HEK293 (cell line): ENCODE data around the gene EPS8.

Experiments used
- BCL11B ChIP-seq: fragments of 450-650 bp; formaldehyde crosslinking; IDR thresholded peaks from 2 replicates; pipeline ENCODE4 v1.5.1; 2016; ENCODE audit warnings: low read depth, missing biosample characterization, missing genetic modification characterization
- GLI2 ChIP-seq: fragments of 450-650 bp; formaldehyde crosslinking; IDR thresholded peaks from 2 replicates; pipeline ENCODE4; 2017; ENCODE audit warnings: missing biosample characterization, missing genetic modification characterization, low read depth, borderline replicate concordance
- KLF1 ChIP-seq: fragments of 450-650 bp; formaldehyde crosslinking; IDR thresholded peaks from 2 replicates; pipeline ENCODE4 v1.5.1; 2016; ENCODE audit warnings: missing biosample characterization, missing genetic modification characterization
- KLF10 ChIP-seq: fragments of 450-650 bp; IDR thresholded peaks from 2 replicates; pipeline ENCODE4 v1.5.1; 2018; ENCODE audit warnings: missing biosample characterization, mild to moderate bottlenecking, missing genetic modification characterization
- KLF16 ChIP-seq: fragments of 450-650 bp; formaldehyde crosslinking; IDR thresholded peaks from 2 replicates; pipeline ENCODE4 v1.5.1; 2017; ENCODE audit warnings: missing biosample characterization, missing genetic modification characterization
- KLF7 ChIP-seq: fragments of 450-650 bp; formaldehyde crosslinking; IDR thresholded peaks from 2 replicates; pipeline ENCODE4 v1.5.1; 2016; ENCODE audit warnings: missing biosample characterization, missing genetic modification characterization, borderline replicate concordance
- MYNN ChIP-seq: fragments of 450-650 bp; formaldehyde crosslinking; IDR thresholded peaks from 2 replicates; pipeline ENCODE4 v1.5.1; 2016; ENCODE audit warnings: missing biosample characterization, missing genetic modification characterization, borderline replicate concordance
- OSR2 ChIP-seq: fragments of 450-650 bp; formaldehyde crosslinking; IDR thresholded peaks from 2 replicates; pipeline ENCODE4 v1.5.1; 2016; ENCODE audit warnings: missing biosample characterization, missing genetic modification characterization
- OVOL3 ChIP-seq: fragments of 450-650 bp; formaldehyde crosslinking; IDR thresholded peaks from 2 replicates; pipeline ENCODE4 v1.5.1; 2016; ENCODE audit warnings: missing biosample characterization, missing genetic modification characterization
- SCRT1 ChIP-seq: fragments of 450-650 bp; formaldehyde crosslinking; IDR thresholded peaks from 2 replicates; pipeline ENCODE4 v1.5.1; 2016; ENCODE audit warnings: missing biosample characterization, missing genetic modification characterization, borderline replicate concordance
- SCRT2 ChIP-seq: fragments of 450-650 bp; formaldehyde crosslinking; IDR thresholded peaks from 2 replicates; pipeline ENCODE4 v1.5.1; 2016; ENCODE audit warnings: missing biosample characterization, missing genetic modification characterization
- ZBTB10 ChIP-seq: fragments of 450-650 bp; formaldehyde crosslinking; IDR thresholded peaks from 2 replicates; pipeline ENCODE4 v1.5.1; 2016; ENCODE audit warnings: missing biosample characterization, missing genetic modification characterization
- ZBTB48 ChIP-seq: fragments of 450-650 bp; formaldehyde crosslinking; IDR thresholded peaks from 2 replicates; pipeline ENCODE4 v1.5.1; 2016; ENCODE audit warnings: missing biosample characterization, missing genetic modification characterization
- ZFP37 ChIP-seq: fragments of 450-650 bp; formaldehyde crosslinking; IDR thresholded peaks from 2 replicates; pipeline ENCODE4 v1.5.1; 2016; ENCODE audit warnings: missing biosample characterization, missing genetic modification characterization
- ZFP41 ChIP-seq: fragments of 450-650 bp; formaldehyde crosslinking; IDR thresholded peaks from 2 replicates; pipeline ENCODE4 v1.5.1; 2016; ENCODE audit warnings: missing biosample characterization, missing genetic modification characterization, borderline replicate concordance
- ZNF10 ChIP-seq: fragments of 450-650 bp; formaldehyde crosslinking; IDR thresholded peaks from 2 replicates; pipeline ENCODE4 v1.5.1; 2017; ENCODE audit warnings: missing biosample characterization, missing genetic modification characterization
- ZNF114 ChIP-seq: fragments of 450-650 bp; formaldehyde crosslinking; IDR thresholded peaks from 2 replicates; pipeline ENCODE4 v1.5.0; 2017; ENCODE audit warnings: missing biosample characterization, missing genetic modification characterization
- ZNF138 ChIP-seq: fragments of 450-650 bp; formaldehyde crosslinking; IDR thresholded peaks from 2 replicates; pipeline ENCODE4 v1.5.1; 2016; ENCODE audit warnings: missing biosample characterization, missing genetic modification characterization, borderline replicate concordance
- ZNF202 ChIP-seq: fragments of 450-650 bp; formaldehyde crosslinking; IDR thresholded peaks from 2 replicates; pipeline ENCODE4 v1.5.1; 2016; ENCODE audit warnings: missing biosample characterization, missing genetic modification characterization, borderline replicate concordance
- ZNF311 ChIP-seq: fragments of 450-650 bp; formaldehyde crosslinking; IDR thresholded peaks from 2 replicates; pipeline ENCODE4 v1.5.1; 2017; ENCODE audit warnings: missing biosample characterization, missing genetic modification characterization, borderline replicate concordance
- ZNF404 ChIP-seq: fragments of 450-650 bp; formaldehyde crosslinking; IDR thresholded peaks from 2 replicates; pipeline ENCODE4 v1.5.1; 2017; ENCODE audit warnings: missing biosample characterization, missing genetic modification characterization
- ZNF626 ChIP-seq: fragments of 450-650 bp; sonication (Bioruptor Pico); formaldehyde crosslinking; IDR thresholded peaks from 2 replicates; pipeline ENCODE4 v1.5.1; 2018; ENCODE audit warnings: missing biosample characterization, missing genetic modification characterization, inconsistent platforms
- ZNF654 ChIP-seq: fragments of 450-650 bp; formaldehyde crosslinking; IDR thresholded peaks from 2 replicates; pipeline ENCODE4 v1.5.1; 2016; ENCODE audit warnings: low read depth, missing biosample characterization, missing genetic modification characterization
- ZNF701 ChIP-seq: fragments of 450-650 bp; formaldehyde crosslinking; IDR thresholded peaks from 2 replicates; pipeline ENCODE4 v1.5.1; 2016; ENCODE audit warnings: missing biosample characterization, missing genetic modification characterization
- ZNF707 ChIP-seq: fragments of 450-650 bp; formaldehyde crosslinking; IDR thresholded peaks from 2 replicates; pipeline ENCODE4 v1.5.1; 2016; ENCODE audit warnings: missing biosample characterization, missing genetic modification characterization
- ZNF768 ChIP-seq: fragments of 450-650 bp; formaldehyde crosslinking; IDR thresholded peaks from 2 replicates; pipeline ENCODE4 v1.5.1; 2018; ENCODE audit warnings: missing biosample characterization, mild to moderate bottlenecking, missing genetic modification characterization
- ZNF785 ChIP-seq: fragments of 450-650 bp; formaldehyde crosslinking; IDR thresholded peaks from 2 replicates; pipeline ENCODE4 v1.5.1; 2016; ENCODE audit warnings: missing biosample characterization, missing genetic modification characterization
- ZNF843 ChIP-seq: fragments of 450-650 bp; formaldehyde crosslinking; IDR thresholded peaks from 2 replicates; pipeline ENCODE4 v1.5.1; 2016; ENCODE audit warnings: missing biosample characterization, missing genetic modification characterization
- ZSCAN5A ChIP-seq: fragments of 450-650 bp; formaldehyde crosslinking; IDR thresholded peaks from 2 replicates; pipeline ENCODE4 v1.5.1; 2016; ENCODE audit warnings: missing biosample characterization, missing genetic modification characterization
- TF ChIP-seq, protein P1 (sequence below): fragments of 450-650 bp; IDR thresholded peaks from 2 replicates; pipeline ENCODE4 v1.5.1; 2018; ENCODE audit warnings: missing biosample characterization, mild to moderate bottlenecking, missing genetic modification characterization

The EPS8 gene

DNA sequence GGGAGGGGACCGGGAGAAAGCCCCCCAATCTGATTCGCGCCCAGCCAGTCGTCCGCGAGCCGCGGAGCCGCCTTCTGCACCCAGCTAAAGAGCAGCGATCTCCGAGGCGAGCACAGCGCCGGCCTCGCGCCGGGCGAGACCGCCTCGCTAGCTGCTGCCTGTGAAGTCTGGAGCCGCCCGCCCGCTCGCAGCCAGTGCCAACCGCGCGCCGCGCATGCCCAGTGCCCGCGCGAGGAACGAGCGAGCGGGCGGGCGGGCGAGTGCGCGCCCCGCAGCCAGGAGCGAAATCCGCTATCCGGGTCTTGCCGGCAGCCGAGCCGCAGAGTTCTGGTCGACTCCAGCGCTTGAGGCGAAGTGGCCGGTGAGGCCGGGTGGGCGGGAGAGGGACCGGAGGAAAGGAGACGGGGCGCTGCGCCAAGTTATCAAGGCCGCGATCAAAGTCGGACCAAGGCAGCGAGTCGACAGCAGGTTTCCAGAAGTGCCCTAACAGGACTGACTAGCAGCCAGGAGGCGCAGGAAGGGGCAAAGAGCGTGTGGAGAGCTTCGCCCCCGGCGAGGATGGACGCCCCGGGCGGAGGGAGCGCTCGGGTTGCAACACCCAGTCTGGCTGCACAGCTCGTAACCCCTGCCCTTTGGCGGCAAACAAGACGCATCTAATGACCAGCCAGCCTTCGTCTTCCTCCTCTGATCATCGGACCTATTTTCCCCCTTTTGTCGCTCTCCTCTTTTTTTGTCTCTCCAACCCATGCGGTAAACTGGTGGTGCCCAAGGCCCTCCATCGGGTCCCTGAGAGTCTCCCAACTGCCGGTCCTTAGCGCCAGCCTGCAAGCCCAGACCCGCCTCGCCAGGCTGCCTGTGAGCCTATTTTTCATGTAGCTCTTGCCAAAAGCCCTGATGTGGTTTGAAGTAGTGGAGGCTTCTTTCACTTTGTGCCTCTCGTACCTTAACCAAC, at the start of gene EPS8 (continued):
- peak; percentile 84; the same call in 1 of the 2 replicates for TF ChIP-seq ZFP37
- TF ChIP-seq ZNF311 (tag by site-specific recombination) = no peak
- peak; percentile 94 for TF ChIP-seq ZBTB48
- TF ChIP-seq ZNF654 = no peak
- no peak for TF ChIP-seq ZNF785 (tag by site-specific recombination)
- TF ChIP-seq ZNF404 (tag by site-specific recombination) = no peak
- no peak for TF ChIP-seq ZNF707 (tag by site-specific recombination)
- TF ChIP-seq SCRT2 (tag by site-specific recombination) = peak; percentile 41
- no peak for TF ChIP-seq ZNF202 (tag by site-specific recombination)
- TF ChIP-seq KLF10 (tag by site-specific recombination) = peak; percentile 65; the same call in 1 of the 2 replicates
- peak; percentile 46; the same call in 1 of the 2 replicates for TF ChIP-seq OVOL3 (tag by site-specific recombination)
- no peak for TF ChIP-seq SCRT1
- no peak for TF ChIP-seq GLI2 (tag by site-specific recombination)
- TF ChIP-seq ZNF626 (tag by site-specific recombination) = 0 out of 2 replicates have a peak, but pooled peaks have one; percentile 38
- TF ChIP-seq ZNF701 (tag by site-specific recombination) = no peak
- peak; percentile 41; the same call in 1 of the 2 replicates for TF ChIP-seq ZBTB10 (tag by site-specific recombination)
- TF ChIP-seq KLF7 = peak; percentile 52; the same call in 1 of the 2 replicates
- TF ChIP-seq KLF16 (tag by site-specific recombination) = peak; percentile 77
- TF ChIP-seq ZFP41 (tag by site-specific recombination) = no peak
- TF ChIP-seq MYNN (tag by site-specific recombination) = no peak
- peak; percentile 51; the same call in 1 of the 2 replicates for TF ChIP-seq ZNF10 (tag by site-specific recombination)
- no peak for TF ChIP-seq ZNF843 (tag by site-specific recombination)
- peak; percentile 67; the same call in 1 of the 2 replicates for TF ChIP-seq BCL11B
- TF ChIP-seq, protein P1, sequence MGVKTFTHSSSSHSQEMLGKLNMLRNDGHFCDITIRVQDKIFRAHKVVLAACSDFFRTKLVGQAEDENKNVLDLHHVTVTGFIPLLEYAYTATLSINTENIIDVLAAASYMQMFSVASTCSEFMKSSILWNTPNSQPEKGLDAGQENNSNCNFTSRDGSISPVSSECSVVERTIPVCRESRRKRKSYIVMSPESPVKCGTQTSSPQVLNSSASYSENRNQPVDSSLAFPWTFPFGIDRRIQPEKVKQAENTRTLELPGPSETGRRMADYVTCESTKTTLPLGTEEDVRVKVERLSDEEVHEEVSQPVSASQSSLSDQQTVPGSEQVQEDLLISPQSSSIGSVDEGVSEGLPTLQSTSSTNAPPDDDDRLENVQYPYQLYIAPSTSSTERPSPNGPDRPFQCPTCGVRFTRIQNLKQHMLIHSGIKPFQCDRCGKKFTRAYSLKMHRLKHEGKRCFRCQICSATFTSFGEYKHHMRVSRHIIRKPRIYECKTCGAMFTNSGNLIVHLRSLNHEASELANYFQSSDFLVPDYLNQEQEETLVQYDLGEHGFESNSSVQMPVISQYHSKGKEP (tag by site-specific recombination) = peak; percentile 61; the same call in 1 of the 2 replicates
- TF ChIP-seq KLF1 (tag by site-specific recombination) = peak; percentile 42
- no peak for TF ChIP-seq ZNF768 (tag by site-specific recombination)
- TF ChIP-seq OSR2 (tag by site-specific recombination) = 0 out of 2 replicates have a peak, but pooled peaks have one; percentile 6
- peak; percentile 69; the same call in 1 of the 2 replicates for TF ChIP-seq ZSCAN5A (tag by site-specific recombination)
- no peak for TF ChIP-seq ZNF138
- no peak for TF ChIP-seq ZNF114 (tag by site-specific recombination)
